Neural cell (in vitro differentiated cells): Measurements from ENCODE around the gene NPR2. TPM values are rescaled to one million over a fixed set of nuclear protein-coding genes. Genes with fewer than 3 reads are reported as not detected.

Source experiments
- H2AFZ ChIP-seq: fragments of 200-600, 300-800 bp; sonication (generic), shearing (Covaris generic); 2 replicates; pipeline ENCODE4 v1.6.0; 2014; ENCODE audit warnings: low read depth, mild to moderate bottlenecking, antibody characterized with exemption, low read length, moderate library complexity
- H3F3A ChIP-seq: fragments of 200-600 bp; shearing (Covaris generic); 2 replicates; pipeline ENCODE4 v1.6.1; 2016; ENCODE audit warnings: mild to moderate bottlenecking, moderate library complexity, mixed read lengths, antibody characterized with exemption, low read length; ENCODE audit not compliant: insufficient read depth, poor library complexity, severe bottlenecking
- H3K27ac ChIP-seq: fragments of 200-600, 300-800 bp; sonication (generic), shearing (Covaris generic); 2 replicates; pipeline ENCODE4 v1.5.1; 2014; ENCODE audit warnings: mild to moderate bottlenecking, low read length, moderate library complexity
- H3K27me3 ChIP-seq: fragments of 300-800, 200-600 bp; sonication (generic), shearing (Covaris generic); 2 replicates; pipeline ENCODE4 v1.6.0; 2014; ENCODE audit warnings: mild to moderate bottlenecking, low read depth, low read length, moderate library complexity; ENCODE audit not compliant: insufficient read depth
- H3K36me3 ChIP-seq: fragments of 300-800, 200-600 bp; sonication (generic), shearing (Covaris generic); 2 replicates; pipeline ENCODE4 v1.5.1; 2014; ENCODE audit warnings: mild to moderate bottlenecking, antibody characterized with exemption, low read length, moderate library complexity; ENCODE audit not compliant: insufficient read depth
- H3K4me2 ChIP-seq: fragments of 300-800, 200-600 bp; sonication (generic), shearing (Covaris generic); 2 replicates; pipeline ENCODE4 v1.6.0; 2014; ENCODE audit warnings: mild to moderate bottlenecking, low read length
- H3K4me3 ChIP-seq: fragments of 300-800, 200-600 bp; sonication (generic), shearing (Covaris generic); 2 replicates; pipeline ENCODE4 v1.5.1; 2014; ENCODE audit warnings: mild to moderate bottlenecking, low read length, moderate library complexity
- H3K79me2 ChIP-seq: fragments of 200-600 bp; shearing (Covaris generic); replicated peaks from 2 replicates; pipeline ENCODE4 v1.6.0; 2014; ENCODE audit warnings: mild to moderate bottlenecking, low read length, moderate library complexity; ENCODE audit not compliant: insufficient read depth
- H3K9ac ChIP-seq: fragments of 300-800, 200-600 bp; sonication (generic), shearing (Covaris generic); 2 replicates; pipeline ENCODE4 v1.6.1; 2016; ENCODE audit warnings: mild to moderate bottlenecking, low read length, mixed read lengths
- H3K9me2 ChIP-seq: fragments of 200-600 bp; shearing (Covaris generic); 2 replicates; pipeline ENCODE4 v1.6.1; 2016; ENCODE audit warnings: mild to moderate bottlenecking, low read length, mixed read lengths; ENCODE audit not compliant: insufficient read depth
- H3K9me3 ChIP-seq: fragments of 200-600, 300-800 bp; sonication (generic), shearing (Covaris generic); 2 replicates; pipeline ENCODE4 v1.6.1; 2016; ENCODE audit warnings: mild to moderate bottlenecking, mixed run types, low read length, moderate library complexity, mixed read lengths
- H4K20me1 ChIP-seq: fragments of 200-600 bp; shearing (Covaris generic); 2 replicates; pipeline ENCODE4 v1.6.1; 2016; ENCODE audit warnings: mild to moderate bottlenecking, mixed run types; ENCODE audit not compliant: insufficient read depth
- EP300 ChIP-seq: fragments of 450-650 bp; conservative IDR thresholded peaks from 2 replicates; pipeline ENCODE4 v1.6.1; 2014; ENCODE audit warnings: antibody characterized with exemption, mild to moderate bottlenecking, moderate library complexity; ENCODE audit not compliant: poor library complexity, severe bottlenecking
- EZH2 ChIP-seq: fragments of 200-600, 300-800 bp; shearing (Covaris generic), sonication (generic); IDR thresholded peaks from 2 replicates; pipeline ENCODE4 v1.6.1; 2014; ENCODE audit warnings: antibody characterized with exemption, low read length, borderline replicate concordance, mild to moderate bottlenecking; ENCODE audit not compliant: insufficient read depth, poor library complexity, severe bottlenecking
- MXI1 ChIP-seq: fragments of 450-650 bp; conservative IDR thresholded peaks from 2 replicates; pipeline ENCODE4 v1.6.1; 2014; ENCODE audit warnings: antibody characterized with exemption, mild to moderate bottlenecking; ENCODE audit not compliant: poor library complexity, severe bottlenecking
- POLR2AphosphoS5 ChIP-seq: IDR thresholded peaks from 2 replicates; pipeline ENCODE4 v1.6.1; 2012
- RAD21 ChIP-seq: fragments of 450-650 bp; conservative IDR thresholded peaks from 2 replicates; pipeline ENCODE4 v1.6.1; 2014; ENCODE audit warnings: antibody characterized with exemption, mild to moderate bottlenecking, moderate library complexity
- REST ChIP-seq: IDR thresholded peaks from 2 replicates; pipeline ENCODE4 v1.6.1; 2012; ENCODE audit warnings: borderline replicate concordance
- SMC3 ChIP-seq: fragments of 450-650 bp; conservative IDR thresholded peaks from 2 replicates; pipeline ENCODE4 v1.6.1; 2014; ENCODE audit warnings: antibody characterized with exemption, mild to moderate bottlenecking, moderate library complexity; ENCODE audit not compliant: poor library complexity
- TAF1 ChIP-seq: IDR thresholded peaks from 2 replicates; pipeline ENCODE4 v1.6.1; 2012; ENCODE audit warnings: low read depth
- polyA plus RNA-seq: library from polyadenylated mRNA; depleted of rRNA; stranded (reverse); fragments of >200 nt; gene quantifications from 2 replicates; pipeline ENCODE4 v1.2.3, GENCODE V29; 2014
- TF ChIP-seq, protein P1 (sequence below): fragments of 450-650 bp; IDR thresholded peaks from 2 replicates; pipeline ENCODE4 v1.5.1; 2014; ENCODE audit warnings: antibody characterized with exemption, mild to moderate bottlenecking, moderate library complexity; ENCODE audit not compliant: poor library complexity, severe bottlenecking

NPR2 gene
- polyA plus RNA-seq, 1 donor from 2014 or later = 9.6 TPM

DNA sequence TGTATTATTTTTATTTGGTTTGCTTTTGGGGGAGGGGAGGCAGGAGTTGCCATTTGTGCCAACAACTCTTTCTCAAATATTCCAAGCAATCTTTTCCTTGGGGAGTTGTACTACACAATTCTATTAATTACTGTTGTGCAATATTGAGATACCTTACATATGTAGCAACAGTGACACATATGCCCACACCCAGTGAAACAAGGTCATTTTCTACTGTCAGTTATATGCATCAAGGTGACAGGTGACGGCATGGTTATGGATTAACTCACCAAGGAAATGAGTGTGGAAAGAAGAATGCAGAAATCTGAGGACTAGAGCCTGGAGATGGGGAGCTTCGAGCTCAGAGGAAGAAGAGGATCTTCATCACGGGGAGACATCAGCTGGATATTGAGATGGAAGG lies 19.4 kb upstream of the NPR2 start:
- Histone ChIP-seq H3K9me3 (no peaks in the 10 kb centered on the region), H2AFZ (no peak overlapping the region), H3K4me3 (no peak overlapping the region), H3K79me2 (peaks cover 3% of the 10 kb centered on the region), H3K9me2 (no peaks in the 10 kb centered on the region), H4K20me1 (no peaks in the 10 kb centered on the region), H3K36me3 (no peaks in the 10 kb centered on the region), H3F3A (no peaks in the 10 kb centered on the region), H3K27me3 (no peaks in the 10 kb centered on the region), H3K4me2 (no peak overlapping the region), H3K27ac (no peak overlapping the region), H3K9ac (no peak overlapping the region)
- TF ChIP-seq EZH2 (no peak), REST (no peak), RAD21 (no peak), POLR2AphosphoS5 (no peak), MXI1 (no peak), EP300 (no peak), TAF1 (no peak), SMC3 (no peak)
- TF ChIP-seq, protein P1, sequence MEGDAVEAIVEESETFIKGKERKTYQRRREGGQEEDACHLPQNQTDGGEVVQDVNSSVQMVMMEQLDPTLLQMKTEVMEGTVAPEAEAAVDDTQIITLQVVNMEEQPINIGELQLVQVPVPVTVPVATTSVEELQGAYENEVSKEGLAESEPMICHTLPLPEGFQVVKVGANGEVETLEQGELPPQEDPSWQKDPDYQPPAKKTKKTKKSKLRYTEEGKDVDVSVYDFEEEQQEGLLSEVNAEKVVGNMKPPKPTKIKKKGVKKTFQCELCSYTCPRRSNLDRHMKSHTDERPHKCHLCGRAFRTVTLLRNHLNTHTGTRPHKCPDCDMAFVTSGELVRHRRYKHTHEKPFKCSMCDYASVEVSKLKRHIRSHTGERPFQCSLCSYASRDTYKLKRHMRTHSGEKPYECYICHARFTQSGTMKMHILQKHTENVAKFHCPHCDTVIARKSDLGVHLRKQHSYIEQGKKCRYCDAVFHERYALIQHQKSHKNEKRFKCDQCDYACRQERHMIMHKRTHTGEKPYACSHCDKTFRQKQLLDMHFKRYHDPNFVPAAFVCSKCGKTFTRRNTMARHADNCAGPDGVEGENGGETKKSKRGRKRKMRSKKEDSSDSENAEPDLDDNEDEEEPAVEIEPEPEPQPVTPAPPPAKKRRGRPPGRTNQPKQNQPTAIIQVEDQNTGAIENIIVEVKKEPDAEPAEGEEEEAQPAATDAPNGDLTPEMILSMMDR = no peak

- TF ChIP-seq EP300 (no peak), REST (no peak), MXI1 (no peak), TAF1 (no peak), EZH2 (no peak), RAD21 (no peak), POLR2AphosphoS5 (no peak), SMC3 (no peak)
- TF ChIP-seq, protein P1 = no peak
- H3K9me2 ChIP-seq = no peaks in the 10 kb centered on the region
- no peak overlapping the region for H3K4me3 ChIP-seq
- H4K20me1 ChIP-seq = no peaks in the 10 kb centered on the region
- H3K79me2 ChIP-seq = no peaks in the 10 kb centered on the region
- H3F3A ChIP-seq = no peaks in the 10 kb centered on the region
- H3K36me3 ChIP-seq = no peaks in the 10 kb centered on the region
- no peak overlapping the region for H3K4me2 ChIP-seq
- no peak overlapping the region for H2AFZ ChIP-seq
- H3K9ac ChIP-seq = no peak overlapping the region
- H3K27ac ChIP-seq = no peak overlapping the region
- no peaks in the 10 kb centered on the region for H3K27me3 ChIP-seq
- H3K9me3 ChIP-seq = no peaks in the 10 kb centered on the region
These were observed 16.3 kb upstream of the NPR2 start for GRCh38 chr9:35774907-35775635.
